Measurements from ENCODE around the gene TRPT1.
A peak's percentile ranks its signal among the peaks of the same experiment; 100 is the strongest.

The TRPT1 gene

GRCh38 chr11:64230985-64231365 lies 5.0 kb upstream of the TRPT1 start:
- no peak for DNase-seq (ENCODE audit: low spot score)

DNA sequence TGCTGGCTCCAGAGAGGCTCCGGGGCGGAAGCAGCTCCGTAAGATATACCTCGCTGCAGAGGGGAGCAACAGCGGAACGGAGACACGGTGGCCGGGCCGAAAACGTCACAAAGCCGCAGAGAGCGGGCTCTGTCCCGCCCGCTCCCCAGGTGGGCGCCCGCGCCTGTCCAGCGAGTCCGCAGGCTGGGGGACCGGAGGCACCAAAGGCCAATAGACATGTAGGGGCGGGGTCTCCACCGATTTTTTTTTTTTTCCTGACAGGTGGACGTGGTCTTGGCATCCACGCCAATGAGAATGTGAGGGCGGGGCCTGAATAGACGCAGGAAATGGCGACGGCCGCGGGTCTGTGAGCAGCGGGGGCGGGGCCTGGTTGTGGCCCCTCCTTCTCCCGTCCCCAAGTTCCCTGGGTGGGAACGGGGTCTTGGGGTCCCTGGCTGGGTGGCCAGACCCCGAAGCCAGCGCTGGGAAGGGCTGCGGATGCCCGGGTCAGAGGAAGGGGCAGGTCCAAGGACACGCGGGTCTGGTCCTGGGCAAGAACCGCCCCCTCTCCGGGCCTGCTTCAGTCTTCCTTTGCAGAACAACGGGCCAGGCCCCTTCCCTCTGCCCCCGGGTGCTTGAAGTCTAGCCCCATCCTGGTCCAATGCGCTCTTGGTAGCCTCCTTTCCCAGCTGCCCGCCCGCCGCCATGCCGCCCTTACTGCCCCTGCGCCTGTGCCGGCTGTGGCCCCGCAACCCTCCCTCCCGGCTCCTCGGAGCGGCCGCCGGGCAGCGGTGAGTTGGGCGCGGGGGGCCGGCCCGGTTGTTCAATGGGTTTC lies 4.4 kb upstream of the TRPT1 start, which contains the start of gene DNAJC4:
Gene DNAJC4 (plus strand): TSS at position 378 of the 814 bp plus-strand sequence. CDS start 307 bp downstream, at position 685.
- DNase-seq (ENCODE audit: low spot score): peak; percentile 97

DNA sequence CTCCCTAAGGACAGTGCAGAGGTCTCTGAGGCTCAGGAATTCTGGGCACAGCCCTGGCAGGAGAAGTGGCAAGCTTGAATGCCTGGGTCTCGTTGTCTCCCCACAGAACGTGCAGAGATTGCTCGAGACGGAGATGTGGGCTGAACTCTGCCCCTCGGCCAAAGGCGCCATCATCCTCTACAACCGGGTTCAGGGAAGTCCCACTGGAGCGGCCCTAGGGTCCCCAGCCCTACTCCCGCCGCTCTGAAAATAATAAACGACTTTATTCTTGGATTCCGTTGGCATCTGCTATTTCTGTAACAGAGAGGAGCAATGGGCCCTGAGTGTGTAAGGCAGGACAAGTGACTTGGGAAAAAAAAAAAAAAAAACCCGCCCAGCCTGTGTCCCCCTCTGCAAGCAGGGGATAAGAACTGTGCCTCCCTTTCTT lies 3.8 kb upstream of the TRPT1 start:
- no peak for DNase-seq (ENCODE audit: low spot score)

DNA sequence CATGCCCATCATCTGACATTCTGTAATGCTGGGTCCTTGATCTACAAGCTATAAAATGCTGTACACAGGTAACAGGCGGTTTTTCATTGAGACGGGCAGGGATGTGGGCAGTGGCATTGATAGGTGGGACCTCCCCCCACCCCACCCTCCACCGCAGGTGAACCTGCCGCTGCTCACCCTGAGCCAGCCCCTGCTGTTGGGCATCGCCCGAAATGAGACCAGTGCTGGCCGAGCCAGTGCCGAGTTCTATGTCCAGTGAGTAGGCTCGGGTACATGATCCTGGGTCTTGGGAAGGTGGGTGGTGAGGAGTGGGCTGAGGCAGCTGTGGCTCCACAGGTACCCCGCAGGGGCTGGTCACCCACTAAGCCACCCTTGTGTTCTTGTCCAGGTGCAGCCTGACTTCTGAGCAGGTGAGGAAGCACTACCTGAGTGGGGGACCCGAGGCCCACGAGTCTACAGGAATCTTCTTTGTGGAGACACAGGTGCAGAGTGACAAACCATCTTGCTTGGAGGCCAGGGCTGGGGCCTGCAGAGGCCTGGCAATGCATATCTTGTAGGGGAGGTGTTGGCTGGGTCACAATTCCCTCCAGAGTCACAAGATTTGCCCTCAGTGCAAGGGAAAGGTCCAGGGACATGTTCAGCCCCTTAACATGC lies 3.2 kb upstream of the TRPT1 start:
- DNase-seq (ENCODE audit: low spot score): no peak

DNA sequence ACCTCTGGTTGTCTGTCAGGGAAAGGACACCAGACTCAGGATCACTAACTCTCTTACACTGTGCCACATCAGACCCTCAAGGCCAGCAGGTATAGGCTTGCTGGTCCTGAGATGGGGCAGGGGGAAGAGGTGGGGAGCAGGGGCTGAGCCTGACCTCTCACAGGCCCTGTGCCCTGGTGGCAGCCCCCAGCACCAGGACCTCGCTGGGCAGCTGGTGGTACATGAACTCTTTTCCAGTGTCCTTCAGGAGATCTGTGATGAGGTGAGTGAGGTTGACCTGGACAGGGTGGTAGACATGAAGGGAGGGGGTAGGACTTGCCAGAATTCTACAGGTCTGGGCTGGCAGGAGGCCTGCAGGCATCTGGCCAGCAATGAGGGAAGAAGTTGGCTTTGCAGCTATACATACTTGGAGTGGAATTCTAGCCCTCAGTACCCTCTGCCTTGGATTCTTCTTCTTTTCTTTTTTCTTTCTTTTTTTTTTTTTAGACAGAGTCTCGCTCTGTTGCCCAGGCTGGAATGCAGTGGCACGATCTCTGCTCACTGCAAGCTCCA lies 1.5 kb upstream of the TRPT1 start:
- no peak for DNase-seq (ENCODE audit: low spot score)

GRCh38 chr11:64226507-64227051 lies 593 bp upstream of the TRPT1 start:
- no peak for DNase-seq (ENCODE audit: low spot score)

GRCh38 chr11:64224891-64225607 lies 937 bp downstream of the TRPT1 start:
- DNase-seq (ENCODE audit: low spot score): no peak

DNA sequence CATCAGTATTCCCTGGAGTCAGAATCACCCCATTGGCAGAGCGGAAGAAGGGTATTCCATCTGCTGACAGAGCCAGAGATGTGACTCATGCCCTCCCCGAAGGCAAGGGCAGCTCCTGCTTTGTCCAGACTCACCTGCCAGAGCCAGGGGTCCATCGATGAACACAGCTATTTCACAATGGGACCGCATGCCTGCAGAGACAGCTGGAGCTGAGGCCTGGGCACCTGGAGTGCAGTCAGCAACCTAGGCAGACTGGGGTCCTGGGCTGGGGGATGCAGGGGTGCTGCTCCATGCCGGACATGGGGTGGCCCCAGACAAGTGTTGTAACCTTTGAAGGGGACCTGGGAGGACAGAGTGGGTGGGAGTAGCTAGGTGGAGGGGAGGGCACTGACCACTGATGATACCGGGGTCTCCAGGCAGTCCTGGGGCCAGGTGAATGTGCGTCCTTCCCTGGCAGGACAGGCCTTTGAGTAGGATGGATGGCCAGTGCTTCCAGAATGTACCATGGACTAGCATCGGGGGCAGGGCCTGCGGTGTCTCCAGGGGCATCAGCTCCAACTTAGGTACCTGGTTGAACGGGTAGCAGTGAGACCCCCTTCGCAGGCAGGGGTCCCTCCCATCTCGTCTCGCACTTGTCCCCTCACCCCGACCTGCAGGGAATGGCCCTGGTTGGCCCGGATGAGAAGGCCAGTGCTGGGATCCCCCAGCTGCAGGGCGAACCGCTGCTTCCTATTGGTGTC lies 1.7 kb downstream of the TRPT1 start:
- no peak for DNase-seq (ENCODE audit: low spot score)

DNA sequence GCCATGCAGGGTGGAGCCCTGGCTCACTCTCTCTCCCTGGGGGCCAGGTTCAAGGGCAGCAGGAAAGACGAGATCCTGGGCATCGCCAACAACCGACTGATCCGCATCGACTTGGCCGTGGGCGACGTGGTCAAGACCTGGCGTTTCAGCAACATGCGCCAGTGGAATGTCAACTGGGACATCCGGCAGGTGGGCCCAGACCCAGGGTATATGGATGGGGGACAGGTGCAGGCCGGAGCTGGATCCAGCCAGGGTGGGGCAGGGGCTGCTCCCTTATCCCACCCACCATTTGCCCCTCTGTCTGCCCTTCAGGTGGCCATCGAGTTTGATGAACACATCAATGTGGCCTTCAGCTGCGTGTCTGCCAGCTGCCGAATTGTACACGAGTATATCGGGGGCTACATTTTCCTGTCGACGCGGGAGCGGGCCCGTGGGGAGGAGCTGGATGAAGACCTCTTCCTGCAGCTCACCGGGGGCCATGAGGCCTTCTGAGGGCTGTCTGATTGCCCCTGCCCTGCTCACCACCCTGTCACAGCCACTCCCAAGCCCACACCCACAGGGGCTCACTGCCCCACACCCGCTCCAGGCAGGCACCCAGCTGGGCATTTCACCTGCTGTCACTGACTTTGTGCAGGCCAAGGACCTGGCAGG lies 2.9 kb downstream of the TRPT1 start:
- DNase-seq (ENCODE audit: low spot score): no peak

GRCh38 chr11:64222651-64223000 lies 3.4 kb downstream of the TRPT1 start:
- no peak for DNase-seq (ENCODE audit: low spot score)

DNA sequence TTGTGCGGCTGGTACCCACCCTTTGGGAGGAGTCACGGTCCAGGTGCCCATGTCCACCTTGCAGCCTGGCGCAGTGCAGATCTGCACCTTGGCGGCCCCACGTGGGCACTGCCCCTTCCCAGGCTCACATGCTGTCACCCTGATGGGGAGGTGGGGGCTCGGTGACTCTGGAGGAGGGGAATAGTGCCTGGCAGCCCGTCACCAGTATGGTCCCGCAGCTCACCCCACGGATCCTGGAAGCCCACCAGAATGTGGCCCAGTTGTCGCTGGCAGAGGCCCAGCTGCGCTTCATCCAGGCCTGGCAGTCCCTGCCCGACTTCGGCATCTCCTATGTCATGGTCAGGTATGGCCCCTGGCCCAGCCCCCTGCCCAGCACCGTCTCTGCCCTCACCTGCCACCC lies 5.2 kb downstream of the TRPT1 start:
- DNase-seq (ENCODE audit: low spot score): no peak

- DNase-seq (ENCODE audit: low spot score): no peak
These were observed 5.7 kb downstream of the TRPT1 start for GRCh38 chr11:64220271-64220670.

DNA sequence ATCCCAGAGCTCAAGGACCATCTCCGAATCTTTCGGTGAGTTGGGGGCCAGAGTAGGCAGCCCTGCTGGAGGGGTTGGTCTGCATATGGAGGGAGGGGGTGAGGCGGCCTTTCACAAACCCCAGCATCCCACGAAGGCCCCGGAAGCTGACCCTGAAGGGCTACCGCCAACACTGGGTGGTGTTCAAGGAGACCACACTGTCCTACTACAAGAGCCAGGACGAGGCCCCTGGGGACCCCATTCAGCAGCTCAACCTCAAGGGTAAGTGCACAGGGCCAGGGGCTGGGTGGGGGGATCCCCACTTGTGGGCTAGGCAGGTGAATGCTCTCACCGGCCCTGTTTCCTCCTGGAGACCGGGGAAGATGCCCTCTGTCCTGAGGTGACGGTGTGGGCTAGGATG lies 6.2 kb downstream of the TRPT1 start:
- no peak for DNase-seq (ENCODE audit: low spot score)

DNA sequence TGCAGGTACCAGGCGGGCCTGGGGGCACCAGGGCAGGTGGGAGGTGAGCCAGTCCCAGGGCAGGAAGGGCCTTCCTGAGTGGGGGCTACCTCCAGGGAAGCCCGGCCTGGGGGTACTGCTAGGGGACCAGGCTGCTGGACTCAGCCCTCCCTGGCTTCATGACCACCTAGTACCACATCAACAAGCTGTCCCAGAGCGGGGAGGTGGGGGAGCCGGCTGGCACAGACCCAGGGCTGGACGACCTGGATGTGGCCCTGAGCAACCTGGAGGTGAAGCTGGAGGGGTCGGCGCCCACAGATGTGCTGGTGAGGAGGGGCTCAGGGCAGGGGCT lies 6.7 kb downstream of the TRPT1 start:
- DNase-seq (ENCODE audit: low spot score): no peak

DNA sequence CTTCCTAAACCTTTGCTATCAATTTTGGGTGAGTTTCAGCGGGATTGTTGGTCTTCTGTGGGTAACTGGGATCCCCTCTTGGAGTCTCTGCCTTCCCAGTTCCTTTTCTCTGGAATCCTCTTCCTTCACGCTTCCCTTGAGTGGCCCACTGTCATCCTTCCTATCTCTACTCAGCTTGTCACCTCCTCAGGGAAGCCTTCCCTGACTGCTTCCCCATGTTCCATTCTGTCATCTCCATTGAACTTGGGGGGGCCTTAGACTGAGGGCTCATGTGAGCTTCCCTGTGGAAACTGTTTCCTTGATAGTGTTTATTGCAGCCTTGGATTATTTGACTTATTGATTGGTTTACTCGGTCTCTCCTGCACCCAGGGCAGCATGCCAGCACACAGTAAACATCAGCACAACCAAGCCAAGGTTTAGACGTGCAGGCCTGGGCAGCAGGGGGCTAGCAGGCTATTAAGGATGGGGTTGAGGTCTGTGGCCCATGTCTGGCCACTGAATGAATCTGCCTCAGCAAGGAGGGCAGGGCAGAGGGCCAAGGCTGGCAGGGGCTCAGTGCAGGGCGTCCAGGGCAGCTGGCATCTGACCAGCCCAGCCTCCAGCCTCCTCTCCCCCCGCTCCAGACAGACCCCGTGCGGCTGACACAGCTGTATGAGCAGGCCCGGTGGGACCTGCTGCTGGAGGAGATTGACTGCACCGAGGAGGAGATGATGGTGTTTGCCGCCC lies 7.2 kb downstream of the TRPT1 start:
- DNase-seq (ENCODE audit: low spot score): no peak

DNA sequence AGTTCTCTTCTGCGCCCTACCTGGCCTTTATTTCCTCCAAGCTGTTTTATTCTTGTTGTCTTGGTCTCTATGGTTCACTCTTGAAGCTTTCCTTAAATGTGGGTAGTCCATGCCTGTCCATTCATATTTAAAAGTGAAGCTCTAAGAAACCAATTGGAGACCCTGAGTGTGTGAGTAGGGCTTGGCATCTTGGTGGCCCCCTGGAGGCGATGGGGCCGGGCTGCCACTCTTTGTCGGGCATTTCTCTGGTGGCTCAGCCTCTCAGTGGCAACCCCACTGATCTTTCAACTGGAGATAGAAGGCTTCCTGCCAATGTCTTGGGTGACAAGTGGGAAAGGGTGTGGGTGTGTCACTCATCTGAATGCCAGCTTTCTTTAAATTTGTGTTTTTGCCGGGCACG lies 9.1 kb downstream of the TRPT1 start:
- DNase-seq (ENCODE audit: low spot score): no peak

DNA sequence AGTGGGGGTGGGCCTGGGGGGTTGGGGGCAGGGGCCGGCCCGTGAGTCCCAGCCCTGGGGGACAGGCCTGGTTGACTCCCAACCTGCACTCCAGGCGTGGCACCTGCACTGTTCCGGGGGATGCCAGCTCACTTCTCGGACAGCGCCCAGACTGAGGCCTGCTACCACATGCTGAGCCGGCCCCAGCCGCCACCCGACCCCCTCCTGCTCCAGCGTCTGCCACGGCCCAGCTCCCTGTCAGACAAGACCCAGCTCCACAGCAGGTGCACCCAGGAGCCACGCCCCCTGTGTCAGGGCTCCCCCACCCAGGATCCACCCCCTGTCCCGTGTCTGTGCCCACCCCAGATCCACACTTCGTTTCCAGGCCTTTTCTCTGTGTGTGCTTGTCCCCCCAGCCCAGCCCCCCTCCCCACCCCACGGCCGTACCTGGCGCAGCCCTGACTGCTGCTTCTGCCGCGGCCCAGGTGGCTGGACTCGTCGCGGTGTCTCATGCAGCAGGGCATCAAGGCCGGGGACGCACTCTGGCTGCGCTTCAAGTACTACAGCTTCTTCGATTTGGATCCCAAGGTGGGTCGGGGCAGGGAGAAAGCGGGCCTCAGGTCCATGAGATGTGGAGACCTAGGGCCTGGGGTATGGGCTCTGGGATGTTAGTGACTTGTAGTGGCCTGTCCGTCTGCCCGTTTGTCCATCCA lies 14.7 kb downstream of the TRPT1 start:
- DNase-seq (ENCODE audit: low spot score): no peak

- DNase-seq (ENCODE audit: low spot score): no peak
These were observed 15.5 kb downstream of the TRPT1 start for GRCh38 chr11:64210301-64211020.

DNA sequence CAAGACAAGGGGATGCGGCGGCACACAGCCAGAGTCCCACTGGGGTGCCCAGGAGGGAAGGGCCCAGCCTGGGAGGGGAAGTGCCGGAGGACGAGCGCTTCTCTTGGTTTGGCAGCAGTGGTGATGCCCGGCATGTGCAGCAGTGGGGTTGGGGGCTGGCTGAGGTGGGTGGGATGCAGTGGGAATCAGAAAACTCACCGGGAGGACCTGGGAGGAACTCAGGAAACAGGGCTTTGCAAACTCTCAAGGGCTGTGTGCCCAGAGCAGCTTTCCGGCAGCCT lies 16.5 kb downstream of the TRPT1 start:
- no peak for DNase-seq (ENCODE audit: low spot score)
